Stimulated activated CD8-positive, alpha-beta memory T cell treated with anti-CD3 and anti-CD28 coated beads, Interleukin-15, amount 100 ng/mL, for 4 hours (primary cell): ENCODE measurements around the gene SOWAHA.

Source experiments
- DNase-seq, 2 donors: peaks; one replicate each; pipeline ENCODE4 v3.0.0-alpha.2; 2020; ENCODE audit warnings: low read depth in 2 of 2

The SOWAHA gene

DNA sequence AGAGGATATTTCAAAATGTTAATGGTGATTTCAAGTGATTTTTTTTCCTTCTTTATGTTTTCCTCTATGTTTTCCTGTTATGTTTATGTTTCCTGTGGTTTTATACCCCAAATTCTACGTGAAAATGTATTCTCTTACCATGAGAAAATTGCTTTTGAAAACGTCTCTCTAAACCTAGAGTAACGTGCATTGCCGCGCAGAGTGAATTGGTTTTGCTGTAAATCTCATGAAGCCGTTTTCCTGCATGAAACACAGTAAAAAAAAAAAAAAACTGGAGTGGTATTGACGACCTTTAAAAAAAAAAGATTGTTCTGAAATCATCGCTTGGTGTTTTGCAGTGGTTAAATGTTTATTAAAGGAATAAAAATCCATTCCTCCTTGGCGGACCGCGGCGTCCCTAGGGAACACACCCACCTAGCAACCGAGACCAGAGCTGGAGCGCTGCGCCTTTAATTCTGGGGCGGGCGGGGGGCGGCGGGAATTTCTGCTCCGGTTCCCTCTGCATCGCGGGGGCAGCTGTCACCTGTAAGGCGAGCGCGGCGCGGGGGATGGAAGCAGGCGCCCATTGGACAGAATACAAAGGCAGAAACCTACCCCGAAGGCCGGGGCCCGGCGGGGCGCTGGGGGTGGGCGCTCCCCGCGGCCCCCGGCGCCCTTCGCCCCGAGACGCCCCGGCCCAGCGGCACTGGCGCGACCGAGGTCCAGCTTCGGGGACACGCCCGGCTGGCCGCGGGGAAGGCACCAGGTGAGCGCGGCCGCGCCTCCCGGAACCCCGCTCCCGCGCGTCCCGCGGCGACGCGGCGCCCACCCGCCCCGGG lies at the start of gene SOWAHA:
Gene SOWAHA, plus strand, starts transcription at position 522 of the 818 bp plus-strand sequence. CDS start 320 bp downstream, outside the sequence.
- no peak for DNase-seq

DNA sequence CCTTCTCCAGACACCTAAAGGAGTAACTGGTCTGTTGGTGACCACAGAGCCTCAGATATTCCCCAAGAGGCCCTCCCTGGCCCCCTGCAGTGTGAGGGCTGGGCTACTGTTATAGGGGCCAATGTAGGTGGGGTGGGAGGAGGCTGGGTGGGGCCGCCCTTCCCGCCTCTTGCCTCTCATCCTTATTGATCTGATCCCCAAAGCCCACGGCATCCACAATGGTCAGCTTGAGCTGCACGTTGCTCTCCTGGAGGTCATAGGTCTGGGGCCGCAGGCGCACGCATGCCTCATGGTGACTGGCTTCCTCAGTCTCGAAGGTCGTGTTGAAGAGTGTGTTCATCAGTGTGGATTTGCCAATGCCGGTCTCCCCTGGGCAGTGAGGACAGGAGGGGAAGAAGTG lies 49.1 kb upstream of the SOWAHA start:
- DNase-seq = no peak

DNA sequence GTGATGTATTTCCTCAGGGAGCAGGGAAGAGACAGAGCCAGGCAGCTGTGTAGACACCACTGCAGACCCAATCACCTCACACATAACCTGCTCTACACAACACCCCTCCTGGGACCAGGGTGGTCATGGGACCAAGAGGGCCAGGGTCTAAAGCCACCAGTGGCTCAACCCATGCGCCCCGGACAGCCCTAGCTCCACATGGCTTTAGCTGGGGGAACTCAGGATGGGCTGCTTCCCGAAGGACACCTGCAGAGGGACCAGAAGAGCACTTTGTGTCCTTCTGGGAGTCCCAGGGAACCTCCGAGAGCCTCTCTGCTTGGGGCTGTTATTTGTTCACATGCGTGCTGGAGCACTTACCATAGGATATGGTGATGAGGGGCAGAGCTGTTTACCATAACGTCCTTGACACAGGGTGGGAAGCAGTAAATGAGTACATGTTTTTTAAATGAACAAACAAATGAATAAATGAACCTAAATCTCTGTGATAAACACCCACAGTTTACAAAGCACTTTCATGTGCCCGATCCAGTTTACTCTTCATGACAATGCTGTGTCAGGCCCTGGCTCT lies 48.3 kb upstream of the SOWAHA start:
- DNase-seq = no peak

- no peak for DNase-seq
Measured at GRCh38 chr5:132765311-132766019, 47.6 kb upstream of the SOWAHA start.

DNA sequence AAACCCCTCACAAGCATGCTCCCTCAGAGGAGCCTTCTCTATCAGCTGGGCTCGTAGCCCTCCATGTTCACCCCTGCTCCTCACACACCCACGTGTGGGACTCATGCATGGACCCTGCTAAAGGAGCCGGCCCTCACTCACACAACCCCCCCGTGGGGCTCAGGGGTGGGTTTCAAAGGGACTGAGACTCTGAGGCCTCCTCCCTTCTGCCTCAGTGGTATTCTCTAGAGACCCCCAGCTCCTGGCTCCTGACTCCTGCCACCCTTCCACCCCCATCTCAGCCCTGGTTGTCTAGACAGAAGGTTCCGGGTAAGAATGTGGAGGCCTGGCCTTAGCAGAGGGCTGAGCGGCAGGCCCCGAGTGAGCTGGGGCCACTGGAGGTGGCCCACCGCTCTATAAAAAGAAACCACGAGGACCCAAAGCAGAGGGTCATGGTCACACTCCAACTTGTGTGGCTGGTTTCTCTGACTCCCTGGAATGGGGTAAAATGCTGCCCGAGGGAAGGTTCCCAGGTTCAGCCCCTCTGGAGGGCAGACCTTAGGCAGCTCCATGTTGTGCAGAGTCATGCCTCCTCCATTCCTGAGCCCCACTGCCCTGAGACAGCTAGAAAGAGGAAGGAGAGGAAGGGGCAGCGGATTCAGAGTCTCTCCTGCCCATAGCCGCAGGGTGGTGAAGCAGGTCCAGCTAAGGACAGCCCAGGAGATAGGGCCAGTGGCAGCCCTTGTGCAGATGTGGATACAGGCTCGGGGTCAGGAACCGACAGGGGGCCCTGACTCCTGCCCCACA lies 46.9 kb upstream of the SOWAHA start:
- no peak for DNase-seq

DNA sequence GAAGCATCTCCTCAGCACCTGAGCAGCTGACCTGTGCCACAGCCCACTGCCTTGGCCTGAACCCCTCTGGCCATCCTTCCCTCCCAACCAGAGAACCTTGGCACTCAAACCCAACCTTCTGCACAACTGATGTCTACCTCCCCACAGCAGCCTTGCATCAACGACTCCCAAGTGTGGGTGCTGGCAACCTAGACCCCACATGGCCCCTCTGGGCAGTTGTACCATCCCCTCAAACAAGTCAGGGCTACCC lies 46.4 kb upstream of the SOWAHA start:
- no peak for DNase-seq

- DNase-seq = no peak
Measured at GRCh38 chr5:132767150-132767549, 46.0 kb upstream of the SOWAHA start.

DNA sequence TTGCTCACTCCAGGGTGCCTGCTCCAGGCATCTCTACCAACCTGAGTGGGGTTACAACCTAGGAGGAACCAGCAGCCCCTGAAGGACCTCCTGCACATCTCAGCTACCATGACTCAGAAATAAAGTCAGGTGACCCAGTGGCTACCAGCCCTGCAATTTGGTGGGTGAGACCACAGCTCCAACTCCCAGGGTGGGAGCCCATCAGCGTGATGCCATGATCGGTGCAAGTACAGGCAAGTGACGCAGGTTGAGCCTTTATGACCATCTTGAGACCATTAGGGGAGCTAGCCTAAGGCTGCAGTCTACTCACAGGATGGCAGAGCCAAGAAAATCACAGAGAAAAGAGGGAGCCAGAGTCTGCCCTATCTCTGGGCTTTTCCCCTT lies 44.6 kb upstream of the SOWAHA start:
- DNase-seq = no peak

- DNase-seq = no peak
Measured at GRCh38 chr5:132770476-132771159, 42.5 kb upstream of the SOWAHA start.

GRCh38 chr5:132771503-132771998 lies 41.6 kb upstream of the SOWAHA start:
- DNase-seq = no peak

GRCh38 chr5:132772291-132773070 lies 40.6 kb upstream of the SOWAHA start:
- DNase-seq = no peak

DNA sequence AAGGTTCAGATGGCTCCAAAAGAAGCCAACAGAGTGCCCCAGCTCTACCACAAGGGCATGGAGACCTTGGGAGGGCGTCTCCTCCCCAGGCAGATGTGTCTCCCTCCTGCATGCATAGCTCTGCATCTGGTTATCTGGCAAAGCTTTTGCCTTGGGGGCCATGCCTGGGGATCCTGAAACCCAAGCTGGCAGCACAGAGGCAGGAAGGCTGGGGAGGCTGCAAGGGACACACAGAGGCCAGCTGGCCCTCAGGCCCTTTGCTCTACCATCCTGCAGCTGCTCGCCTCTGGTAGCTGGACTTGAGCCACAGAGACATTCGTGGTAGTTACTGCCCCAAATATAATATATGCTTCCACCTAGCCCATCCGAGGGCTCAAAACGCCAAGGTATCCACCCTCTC lies 40.0 kb upstream of the SOWAHA start:
- DNase-seq = no peak

DNA sequence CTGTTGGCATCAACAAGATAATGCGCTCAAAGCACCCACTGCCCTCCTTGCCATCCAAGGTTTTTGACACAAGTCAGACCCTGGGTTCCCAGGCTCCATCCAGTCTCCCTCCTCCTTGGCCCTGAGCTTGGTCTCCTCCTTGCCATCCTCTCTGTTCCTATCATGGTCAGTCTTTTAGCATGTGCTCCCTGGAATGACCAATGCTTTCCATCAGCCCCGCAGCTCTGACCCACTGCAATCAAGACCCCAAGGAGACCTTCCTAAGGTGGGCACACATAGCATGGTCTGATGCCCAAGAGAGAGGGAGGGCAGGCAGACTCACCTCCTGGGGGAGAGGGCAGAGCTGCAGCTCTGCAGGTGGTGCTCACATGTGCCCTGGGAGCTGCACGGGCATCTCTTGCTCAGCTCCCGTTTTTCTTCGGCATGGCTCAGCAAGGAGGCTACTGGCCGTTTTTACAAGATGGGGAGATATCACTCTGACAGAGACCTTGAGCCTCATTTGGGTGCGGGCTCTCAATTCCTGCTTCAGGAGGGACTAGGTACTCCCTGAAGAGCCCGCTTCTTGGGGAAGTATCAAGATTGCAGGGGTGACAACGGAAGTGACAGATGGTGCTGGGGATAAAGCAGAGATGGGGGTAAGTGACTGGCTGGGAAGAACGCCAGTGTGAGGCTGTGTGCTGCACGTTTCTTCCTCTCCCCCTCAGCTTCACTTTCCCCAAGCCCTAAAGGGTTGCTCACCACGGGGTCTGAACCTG lies 39.3 kb upstream of the SOWAHA start:
- DNase-seq = no peak

DNA sequence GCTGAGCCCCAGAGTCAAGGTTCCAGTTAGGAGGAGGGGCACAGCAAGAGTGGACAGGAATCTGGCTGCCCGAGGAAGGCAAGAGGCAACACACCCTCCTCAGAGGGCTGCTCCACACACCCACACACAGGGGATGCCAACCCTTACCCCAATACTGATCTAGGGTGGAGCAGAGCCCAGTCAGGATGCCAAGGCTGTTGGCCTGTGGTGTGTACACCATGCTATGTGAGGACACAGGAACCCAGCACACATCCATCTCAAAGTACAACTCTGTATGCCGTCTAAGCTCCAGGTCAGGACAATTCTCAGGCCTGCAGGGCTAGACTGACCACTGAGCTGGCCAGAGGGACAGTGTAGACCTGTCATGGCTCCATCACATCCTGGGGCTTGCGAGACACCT lies 38.7 kb upstream of the SOWAHA start:
- no peak for DNase-seq

DNA sequence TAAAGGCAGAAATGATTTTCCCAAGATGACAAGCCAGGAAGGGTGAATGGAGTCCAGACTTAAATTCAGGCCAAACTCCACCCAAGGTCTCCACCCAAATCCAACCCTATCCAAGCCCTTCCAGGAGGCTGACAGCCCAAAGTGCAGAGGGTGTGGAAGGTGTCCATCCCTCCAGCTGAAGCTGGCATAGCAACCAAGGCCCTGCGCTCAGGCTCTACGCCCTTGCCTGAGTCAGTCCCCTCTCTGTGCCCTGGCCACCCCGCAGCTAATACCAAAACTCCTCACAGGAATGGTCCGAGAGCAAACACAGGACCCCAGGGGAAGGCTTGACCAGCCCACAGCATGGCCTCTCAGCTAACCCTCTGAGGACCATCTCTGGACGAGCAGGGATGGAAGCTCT lies 38.2 kb upstream of the SOWAHA start:
- no peak for DNase-seq

DNA sequence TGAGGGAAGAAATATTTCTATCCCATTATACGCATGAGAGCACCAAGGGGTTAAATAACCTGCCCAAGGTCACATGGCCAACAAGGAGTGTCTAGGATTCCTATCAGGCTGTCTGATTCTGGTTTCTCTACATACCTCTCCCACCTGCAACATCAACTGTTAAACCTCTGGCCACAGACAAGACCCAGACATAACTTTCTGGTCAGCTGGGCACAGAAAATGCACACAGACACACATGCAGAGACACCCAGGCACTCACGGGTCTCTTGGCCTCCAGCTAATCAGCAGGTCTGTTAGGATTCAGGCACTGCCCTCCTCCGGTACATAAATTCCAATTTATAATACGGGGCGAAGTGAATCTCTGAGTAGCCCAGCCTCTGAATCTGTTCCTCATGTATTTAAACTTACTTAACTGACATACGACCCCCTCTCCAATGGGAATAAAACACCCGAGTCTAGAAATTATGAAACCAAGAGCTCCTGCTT lies 37.6 kb upstream of the SOWAHA start:
- DNase-seq = no peak

DNA sequence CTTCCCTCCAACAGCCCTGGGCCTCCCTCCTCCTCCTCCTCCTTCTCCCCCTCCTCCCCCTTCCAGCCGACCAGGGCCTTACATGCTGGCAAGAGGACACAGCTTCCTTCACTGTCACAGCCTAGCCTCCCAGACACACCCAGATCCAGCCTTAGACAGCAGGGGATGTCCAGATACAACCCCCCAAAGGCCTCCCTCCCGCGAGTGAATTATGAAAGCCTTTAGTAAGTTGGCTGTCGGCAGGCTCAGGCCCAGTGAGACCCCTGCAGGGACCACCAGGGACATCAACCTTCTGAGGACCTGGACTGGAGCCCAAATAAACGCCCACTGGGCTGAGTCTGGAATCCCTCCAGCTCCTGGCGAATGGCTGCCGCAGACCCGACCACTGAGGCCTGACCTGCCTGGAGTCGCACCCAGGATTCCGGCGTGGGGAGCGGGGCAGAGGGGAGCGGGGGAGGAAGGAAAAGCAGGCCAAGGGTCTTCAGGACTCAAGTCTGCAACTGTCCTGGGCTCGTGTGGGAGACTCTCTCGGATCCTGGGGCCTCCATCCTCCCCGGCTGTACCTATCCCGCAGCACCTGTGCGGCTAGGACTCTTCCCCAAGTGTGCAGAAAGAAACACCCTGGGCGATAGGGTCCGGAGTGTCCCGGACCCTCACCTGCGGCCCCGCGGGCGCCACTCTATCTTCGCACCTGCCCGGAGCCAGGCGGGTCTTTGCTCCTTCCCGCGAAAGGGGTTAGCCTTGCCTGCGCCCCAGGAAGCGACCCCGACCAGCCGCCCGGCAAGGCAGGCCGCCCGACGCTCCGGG lies 36.8 kb upstream of the SOWAHA start:
- DNase-seq = no peak

DNA sequence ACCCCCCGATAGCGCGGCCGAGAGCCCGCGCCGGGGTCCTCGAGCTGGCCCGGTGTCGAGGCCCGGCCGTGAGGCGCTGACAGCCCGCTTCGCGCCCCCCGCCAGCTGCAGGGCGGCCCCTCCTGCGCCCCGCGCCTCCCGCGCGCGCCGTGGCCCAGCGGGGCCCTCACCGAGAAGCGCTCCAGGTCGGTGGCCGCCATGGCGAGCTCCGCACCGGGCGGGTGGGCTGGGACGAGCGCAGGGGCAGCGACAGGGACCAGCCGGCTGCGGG lies 36.2 kb upstream of the SOWAHA start:
- no peak for DNase-seq
